Body of pancreas (tissue), 4 donors: Measurements from ENCODE around the gene SLC25A25.

Experiments
- POLR2A ChIP-seq, 3 donors: fragments of 450-650 bp; IDR thresholded peaks; one replicate each; pipeline ENCODE4 v1.6.1; 2016; ENCODE audit warnings: antibody characterized with exemption in 3 of 3, mild to moderate bottlenecking in 2 of 3
- TF ChIP-seq, protein P1 (sequence below), 7 experiments: fragments of 450-650 bp in 4 of 7; fragments of 200-600 bp in 3 of 7; sonication (generic) in 3 of 7; IDR thresholded peaks; one replicate each; pipeline ENCODE4 v1.5.1; 2016 to 2019; ENCODE audit warnings: antibody characterized with exemption in 7 of 7

GRCh38 chr9:128149001-128149701 is 81.1 kb downstream of the SLC25A25 start, which contains the start of gene LCN2:
- TF ChIP-seq, protein P1, sequence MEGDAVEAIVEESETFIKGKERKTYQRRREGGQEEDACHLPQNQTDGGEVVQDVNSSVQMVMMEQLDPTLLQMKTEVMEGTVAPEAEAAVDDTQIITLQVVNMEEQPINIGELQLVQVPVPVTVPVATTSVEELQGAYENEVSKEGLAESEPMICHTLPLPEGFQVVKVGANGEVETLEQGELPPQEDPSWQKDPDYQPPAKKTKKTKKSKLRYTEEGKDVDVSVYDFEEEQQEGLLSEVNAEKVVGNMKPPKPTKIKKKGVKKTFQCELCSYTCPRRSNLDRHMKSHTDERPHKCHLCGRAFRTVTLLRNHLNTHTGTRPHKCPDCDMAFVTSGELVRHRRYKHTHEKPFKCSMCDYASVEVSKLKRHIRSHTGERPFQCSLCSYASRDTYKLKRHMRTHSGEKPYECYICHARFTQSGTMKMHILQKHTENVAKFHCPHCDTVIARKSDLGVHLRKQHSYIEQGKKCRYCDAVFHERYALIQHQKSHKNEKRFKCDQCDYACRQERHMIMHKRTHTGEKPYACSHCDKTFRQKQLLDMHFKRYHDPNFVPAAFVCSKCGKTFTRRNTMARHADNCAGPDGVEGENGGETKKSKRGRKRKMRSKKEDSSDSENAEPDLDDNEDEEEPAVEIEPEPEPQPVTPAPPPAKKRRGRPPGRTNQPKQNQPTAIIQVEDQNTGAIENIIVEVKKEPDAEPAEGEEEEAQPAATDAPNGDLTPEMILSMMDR (IDR thresholded peaks at IDR 0.05) = no peak
- TF ChIP-seq POLR2A (IDR thresholded peaks at IDR 0.05) = peak in 2 of 3 donors; percentile 52 to 73
